ENCODE results near the gene MOG.

- TF ChIP-seq CTCF (conservative IDR thresholded peaks at IDR 0.05; ENCODE audit: low read length) = no peak
- TF ChIP-seq EZH2phosphoT487 (IDR thresholded peaks at IDR 0.05; ENCODE audit: borderline replicate concordance, low read depth, low read length) = no peak
Observed at GRCh38 chr6:29629571-29629970, 27.3 kb upstream of the MOG start.

All from OCI-LY7 (cell line).